ENCODE data around the gene ACYP2. TPM values are rescaled to one million over a fixed set of nuclear protein-coding genes. Genes with fewer than 3 reads are reported as not detected.
A peak's percentile ranks its signal among the peaks of the same experiment; 100 is the strongest.

Gene ACYP2
- total RNA-seq, 1 experiment from 2014 or later, result 9.2 TPM

- H3K4me1 ChIP-seq (replicated peaks), result no peaks in the 10 kb centered on the region
- no peak for DNase-seq (ENCODE audit: low read depth in 1 of 2, low spot score in 2 of 2)
- no peaks in the 10 kb centered on the region for H3K9me3 ChIP-seq (replicated peaks)
- H3K36me3 ChIP-seq, result no peaks in the 10 kb centered on the region
- no peak overlapping the region for H3K27ac ChIP-seq
- H3K27me3 ChIP-seq (replicated peaks), result no peaks in the 10 kb centered on the region
- no peak overlapping the region for H3K4me3 ChIP-seq
These were observed 76.1 kb downstream of the ACYP2 start for GRCh38 chr2:54191361-54192135.

GRCh38 chr2:54194761-54195750 lies 79.6 kb downstream of the ACYP2 start:
- H3K9me3 ChIP-seq (replicated peaks), result no peaks in the 10 kb centered on the region
- no peaks in the 10 kb centered on the region for H3K27me3 ChIP-seq (replicated peaks)
- no peaks in the 10 kb centered on the region for H3K4me1 ChIP-seq (replicated peaks)
- H3K27ac ChIP-seq, result no peak overlapping the region
- no peak overlapping the region for H3K4me3 ChIP-seq
- no peaks in the 10 kb centered on the region for H3K36me3 ChIP-seq
- no peak for DNase-seq (ENCODE audit: low read depth in 1 of 2, low spot score in 2 of 2)

DNA sequence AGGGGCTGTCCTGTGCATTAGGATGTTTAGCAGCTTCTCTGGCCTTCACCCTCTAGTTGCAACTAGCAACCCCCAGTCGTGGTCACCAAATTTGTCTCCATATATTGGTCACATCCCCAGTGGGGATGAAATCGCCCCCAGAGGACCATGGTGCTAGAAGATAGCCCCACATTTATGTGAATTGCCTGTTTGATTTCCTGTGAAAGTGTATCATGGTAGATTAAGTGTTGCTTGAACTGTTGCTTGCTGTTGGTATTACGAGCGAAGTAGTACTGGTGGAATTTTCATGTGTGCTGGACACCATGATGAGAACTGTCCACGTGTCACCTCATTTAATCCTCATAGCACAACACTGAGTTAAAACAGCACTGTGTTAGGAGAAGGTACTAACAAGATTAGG lies 81.2 kb downstream of the ACYP2 start:
- H3K36me3 ChIP-seq, result no peaks in the 10 kb centered on the region
- no peak overlapping the region for H3K27ac ChIP-seq
- H3K4me1 ChIP-seq (replicated peaks), result no peaks in the 10 kb centered on the region
- DNase-seq (ENCODE audit: low read depth in 1 of 2, low spot score in 2 of 2), result no peak
- H3K4me3 ChIP-seq, result no peak overlapping the region
- H3K9me3 ChIP-seq (replicated peaks), result no peaks in the 10 kb centered on the region
- no peaks in the 10 kb centered on the region for H3K27me3 ChIP-seq (replicated peaks)

DNA sequence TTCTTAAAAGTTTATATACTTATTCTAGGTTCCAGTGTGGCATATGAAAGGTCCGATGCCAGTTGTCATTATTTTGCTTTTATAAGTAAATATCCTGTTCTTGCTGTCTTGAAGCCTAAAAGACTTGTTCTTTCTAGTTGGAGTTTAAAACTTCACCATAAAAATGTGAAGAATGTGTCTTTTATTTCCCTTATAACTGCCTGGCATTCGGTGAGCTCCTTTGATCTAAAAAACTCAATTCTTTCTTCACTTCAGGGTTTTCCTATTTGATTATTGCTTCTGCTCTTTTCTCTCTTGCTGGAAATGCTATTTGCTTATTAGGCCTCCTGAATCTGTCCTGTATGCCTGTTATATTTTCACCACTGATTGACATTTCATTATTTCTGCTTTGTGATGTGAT lies 89.1 kb downstream of the ACYP2 start:
- Histone ChIP-seq H3K4me3 (no peak overlapping the region), H3K36me3 (no peaks in the 10 kb centered on the region), H3K27me3 (replicated peaks) (no peaks in the 10 kb centered on the region), H3K4me1 (replicated peaks) (peaks cover 43% of the 10 kb centered on the region), H3K9me3 (replicated peaks) (no peaks in the 10 kb centered on the region), H3K27ac (peak overlapping the region; percentile 58)
- DNase-seq (ENCODE audit: low read depth in 1 of 2, low spot score in 2 of 2), result peak in 1 of 2 experiments; percentile 53

- no peaks in the 10 kb centered on the region for H3K36me3 ChIP-seq
- no peak overlapping the region for H3K4me3 ChIP-seq
- DNase-seq (ENCODE audit: low read depth in 1 of 2, low spot score in 2 of 2), result peak in 1 of 2 experiments; percentile 21
- no peak overlapping the region for H3K27ac ChIP-seq
- no peaks in the 10 kb centered on the region for H3K9me3 ChIP-seq (replicated peaks)
- H3K4me1 ChIP-seq (replicated peaks), result peaks cover 47% of the 10 kb centered on the region
- H3K27me3 ChIP-seq (replicated peaks), result no peaks in the 10 kb centered on the region
These were observed 91.2 kb downstream of the ACYP2 start for GRCh38 chr2:54206596-54206995.

DNA sequence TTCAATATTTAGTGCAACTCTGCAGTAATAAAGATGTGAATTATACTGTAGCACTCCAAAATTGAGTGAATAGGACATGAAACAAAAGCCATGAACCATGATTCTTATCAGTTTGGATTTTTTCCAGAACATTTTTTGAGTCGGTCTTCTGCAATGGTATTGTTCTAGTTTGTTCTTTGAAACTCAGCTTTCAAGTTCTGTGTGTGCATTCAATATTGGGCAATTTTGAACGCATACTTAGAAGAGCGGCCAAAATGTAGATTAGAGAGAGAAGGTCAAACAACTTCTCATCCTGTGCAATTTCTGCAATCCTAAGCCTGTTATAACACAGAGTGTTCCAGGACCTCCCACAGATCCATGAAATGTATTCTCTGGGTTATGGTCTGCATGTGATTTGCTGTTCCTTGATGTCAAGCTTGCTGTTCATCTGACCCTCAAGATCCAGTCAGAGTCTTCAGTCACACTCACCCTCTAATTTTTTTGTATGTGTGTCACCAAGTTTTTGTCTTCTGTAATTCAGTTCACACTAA lies 92.3 kb downstream of the ACYP2 start:
- Histone ChIP-seq H3K9me3 (replicated peaks) (no peaks in the 10 kb centered on the region), H3K27ac (peak overlapping the region; percentile 81)
- DNase-seq (ENCODE audit: low read depth in 1 of 2, low spot score in 2 of 2), result peak in 1 of 2 experiments; percentile 65

GRCh38 chr2:54208364-54209240 lies 93.2 kb downstream of the ACYP2 start:
- peak in 1 of 2 experiments; percentile 70 for DNase-seq (ENCODE audit: low read depth in 1 of 2, low spot score in 2 of 2)
- Histone ChIP-seq H3K27ac (peak overlapping the region; percentile 81), H3K36me3 (no peaks in the 10 kb centered on the region), H3K4me1 (replicated peaks) (peaks cover 62% of the 10 kb centered on the region), H3K27me3 (replicated peaks) (no peaks in the 10 kb centered on the region), H3K9me3 (replicated peaks) (peaks cover 3% of the 10 kb centered on the region; the same call in 1 of the 2 replicates), H3K4me3 (no peak overlapping the region)

More for the DNA sequence above, 92.3 kb downstream of the ACYP2 start:
- H3K4me3 ChIP-seq, result no peak overlapping the region
- H3K4me1 ChIP-seq (replicated peaks), result peaks cover 58% of the 10 kb centered on the region
- no peaks in the 10 kb centered on the region for H3K27me3 ChIP-seq (replicated peaks)
- no peaks in the 10 kb centered on the region for H3K36me3 ChIP-seq

GRCh38 chr2:54209379-54209778 lies 94.0 kb downstream of the ACYP2 start:
- Histone ChIP-seq H3K27me3 (replicated peaks) (no peaks in the 10 kb centered on the region), H3K4me1 (replicated peaks) (peaks cover 56% of the 10 kb centered on the region), H3K4me3 (no peak overlapping the region), H3K27ac (peak overlapping the region; percentile 81), H3K9me3 (replicated peaks) (peaks cover 3% of the 10 kb centered on the region; the same call in 1 of the 2 replicates), H3K36me3 (no peaks in the 10 kb centered on the region)
- DNase-seq (ENCODE audit: low read depth in 1 of 2, low spot score in 2 of 2), result peak in 1 of 2 experiments; percentile 38

GRCh38 chr2:54212456-54212855 lies 97.0 kb downstream of the ACYP2 start:
- Histone ChIP-seq H3K4me1 (replicated peaks) (peaks cover 39% of the 10 kb centered on the region), H3K9me3 (replicated peaks) (peaks cover 6% of the 10 kb centered on the region; the same call in 1 of the 2 replicates), H3K27ac (peak overlapping the region; percentile 35), H3K27me3 (replicated peaks) (no peaks in the 10 kb centered on the region), H3K4me3 (no peak overlapping the region), H3K36me3 (no peaks in the 10 kb centered on the region)
- peak; percentile 66 to 74 for DNase-seq (ENCODE audit: low read depth in 1 of 2, low spot score in 2 of 2)

DNA sequence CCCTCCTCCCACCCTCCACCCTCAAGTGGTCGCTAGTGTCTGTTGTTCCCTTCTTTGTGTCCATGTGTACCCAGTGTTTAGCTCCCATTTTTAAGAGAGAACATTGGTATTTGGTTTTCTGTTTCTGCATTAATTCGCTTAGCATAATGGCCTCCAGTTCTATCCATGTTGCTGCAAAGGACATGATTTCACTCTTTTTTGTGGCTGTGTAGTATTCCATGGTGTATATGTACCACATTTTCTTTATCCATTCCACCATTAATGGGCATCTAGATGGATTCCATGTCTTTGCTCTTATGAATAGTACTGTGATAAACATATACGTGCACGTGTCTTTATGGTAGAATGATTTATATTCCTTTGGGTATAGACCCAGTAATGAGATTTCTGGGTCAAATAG lies 97.7 kb downstream of the ACYP2 start:
- Histone ChIP-seq H3K4me3 (no peak overlapping the region), H3K27ac (0 out of 2 replicates have a peak overlapping the region, but pooled peaks have one; percentile 25), H3K4me1 (replicated peaks) (peaks cover 32% of the 10 kb centered on the region), H3K27me3 (replicated peaks) (no peaks in the 10 kb centered on the region), H3K9me3 (replicated peaks) (peaks cover 6% of the 10 kb centered on the region; the same call in 1 of the 2 replicates), H3K36me3 (no peaks in the 10 kb centered on the region)
- DNase-seq (ENCODE audit: low read depth in 1 of 2, low spot score in 2 of 2), result no peak

- no peak for DNase-seq (ENCODE audit: low read depth in 1 of 2, low spot score in 2 of 2)
- Histone ChIP-seq H3K4me3 (no peak overlapping the region), H3K9me3 (replicated peaks) (no peaks in the 10 kb centered on the region), H3K36me3 (no peaks in the 10 kb centered on the region), H3K27me3 (replicated peaks) (no peaks in the 10 kb centered on the region), H3K27ac (no peak overlapping the region), H3K4me1 (replicated peaks) (no peaks in the 10 kb centered on the region; the same call in 1 of the 2 replicates)
These were observed 109.6 kb downstream of the ACYP2 start for GRCh38 chr2:54224997-54225396.

GRCh38 chr2:54226260-54226659 lies 110.8 kb downstream of the ACYP2 start:
- no peaks in the 10 kb centered on the region for H3K9me3 ChIP-seq (replicated peaks)
- no peaks in the 10 kb centered on the region for H3K36me3 ChIP-seq
- H3K27ac ChIP-seq, result no peak overlapping the region
- H3K4me3 ChIP-seq, result no peak overlapping the region
- no peak for DNase-seq (ENCODE audit: low read depth in 1 of 2, low spot score in 2 of 2)
- no peaks in the 10 kb centered on the region for H3K27me3 ChIP-seq (replicated peaks)
- H3K4me1 ChIP-seq (replicated peaks), result no peaks in the 10 kb centered on the region; the same call in 1 of the 2 replicates

DNA sequence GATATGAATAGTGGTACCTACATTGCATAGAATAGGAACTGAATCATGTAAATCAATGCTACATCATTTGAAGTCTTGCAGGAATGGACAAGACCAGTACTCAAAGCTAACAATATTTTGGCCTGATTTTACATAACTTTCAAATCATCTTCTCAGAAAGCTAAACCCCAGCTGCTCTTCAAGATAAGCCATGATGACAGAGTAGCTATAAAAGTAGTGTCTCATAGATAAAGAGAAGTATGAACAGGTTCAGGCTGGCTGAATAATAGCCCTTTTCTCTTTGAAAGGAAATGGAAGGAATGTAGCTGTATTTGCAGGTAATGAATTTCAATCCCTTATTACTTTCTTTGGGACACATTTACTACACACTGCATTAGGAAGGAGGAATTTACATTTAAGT lies 112.4 kb downstream of the ACYP2 start:
- DNase-seq (ENCODE audit: low read depth in 1 of 2, low spot score in 2 of 2), result no peak
- no peaks in the 10 kb centered on the region for H3K27me3 ChIP-seq (replicated peaks)
- no peak overlapping the region for H3K27ac ChIP-seq
- no peak overlapping the region for H3K4me3 ChIP-seq
- H3K9me3 ChIP-seq (replicated peaks), result no peaks in the 10 kb centered on the region
- no peaks in the 10 kb centered on the region; the same call in 1 of the 2 replicates for H3K4me1 ChIP-seq (replicated peaks)
- H3K36me3 ChIP-seq, result no peaks in the 10 kb centered on the region
